NCI-H2029 treated with DMSO at 0.1 percent for 48 hours (cell line): ENCODE results near the gene FOXO1.

Experiments
- DNase-seq: peaks from one replicate; lab custom pipeline; 2025; lab: John Stamatoyannopoulos, UW

The FOXO1 gene

GRCh38 chr13:40540328-40541044 is 126.0 kb downstream of the FOXO1 start:
- DNase-seq, result no peak

GRCh38 chr13:40539576-40540327 is 126.7 kb downstream of the FOXO1 start:
- no peak for DNase-seq

GRCh38 chr13:40537146-40537895 is 129.1 kb downstream of the FOXO1 start:
- DNase-seq, result no peak

- peak; percentile 7 for DNase-seq
Measured at GRCh38 chr13:40536443-40537113, 129.9 kb downstream of the FOXO1 start.

- no peak for DNase-seq
Measured at GRCh38 chr13:40535345-40535836, 131.1 kb downstream of the FOXO1 start.

DNA sequence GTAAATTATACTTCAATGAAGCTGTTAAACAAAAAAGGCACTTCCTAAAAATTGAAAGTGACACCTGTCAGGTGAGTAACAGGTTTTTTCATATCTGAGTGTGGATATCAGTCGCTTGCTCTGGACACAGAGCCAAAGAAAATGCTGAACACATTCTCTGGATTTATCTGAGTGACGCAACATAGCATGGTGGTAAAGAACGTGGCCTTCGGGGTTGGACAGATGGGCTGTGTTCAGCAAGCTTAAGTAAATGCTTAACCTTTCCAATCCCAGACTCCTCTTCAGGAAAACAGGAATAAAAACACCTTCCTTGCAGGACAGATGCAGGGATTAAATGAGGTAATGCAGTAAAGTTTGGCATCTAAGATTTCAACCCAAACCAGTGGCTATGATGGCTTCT is 132.0 kb downstream of the FOXO1 start:
- DNase-seq, result no peak

DNA sequence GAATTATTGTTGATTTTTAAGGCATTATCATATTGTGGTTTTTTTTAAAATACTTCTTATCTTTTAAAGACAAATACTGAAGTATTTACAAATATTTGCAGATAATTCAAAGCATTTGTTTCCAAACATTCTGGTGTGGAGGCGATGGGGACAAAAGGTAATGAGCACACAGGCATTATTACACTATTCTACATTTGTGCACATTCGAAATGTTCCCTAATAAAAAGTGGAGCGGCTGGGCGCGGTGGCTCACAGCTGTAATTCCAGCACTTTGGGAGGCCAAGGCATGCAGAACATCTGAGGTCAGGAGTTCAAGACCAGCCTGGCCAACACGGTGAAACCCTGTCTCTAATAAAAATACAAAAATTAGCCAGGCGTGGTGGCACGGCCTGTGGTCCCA is 133.4 kb downstream of the FOXO1 start:
- DNase-seq, result no peak

DNA sequence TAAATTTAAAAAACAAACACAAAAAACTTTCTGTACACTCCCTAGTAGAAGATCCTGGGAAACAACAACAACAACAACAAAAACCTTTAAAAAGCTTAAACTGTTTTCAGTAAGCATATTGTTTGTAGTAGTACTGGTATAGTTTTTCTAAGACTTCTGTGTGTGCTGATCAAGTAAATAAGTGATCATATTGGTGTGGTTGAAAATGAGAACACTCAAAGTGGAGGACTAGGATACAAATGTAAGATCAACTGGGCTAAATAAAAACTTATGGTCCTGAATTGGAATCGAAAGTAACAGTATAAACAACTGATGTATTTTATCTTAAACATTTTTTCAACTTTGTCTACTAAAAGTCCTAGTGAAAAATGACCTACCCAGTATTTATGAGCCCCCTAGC is 135.5 kb downstream of the FOXO1 start:
- no peak for DNase-seq

DNA sequence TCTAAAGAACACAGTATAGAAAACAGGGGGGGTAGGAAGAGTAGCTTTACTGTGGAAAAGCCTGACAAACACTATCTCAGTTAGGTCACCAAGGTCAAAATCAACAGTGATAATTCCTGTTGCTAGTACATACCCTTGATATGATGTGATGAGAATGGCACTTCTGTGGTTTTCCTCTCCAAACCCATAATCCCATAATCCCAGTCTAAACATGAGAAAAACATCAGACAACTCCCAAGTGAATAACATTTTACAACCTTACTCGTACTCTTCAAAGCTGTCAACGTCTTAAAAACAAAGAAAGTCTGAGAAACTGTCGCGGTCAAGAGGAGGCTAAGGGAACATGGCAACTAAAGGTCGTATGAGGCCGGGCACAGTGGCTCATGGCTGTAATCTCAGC is 137.6 kb downstream of the FOXO1 start:
- DNase-seq, result no peak

GRCh38 chr13:40527914-40528313 is 138.5 kb downstream of the FOXO1 start:
- DNase-seq, result no peak

DNA sequence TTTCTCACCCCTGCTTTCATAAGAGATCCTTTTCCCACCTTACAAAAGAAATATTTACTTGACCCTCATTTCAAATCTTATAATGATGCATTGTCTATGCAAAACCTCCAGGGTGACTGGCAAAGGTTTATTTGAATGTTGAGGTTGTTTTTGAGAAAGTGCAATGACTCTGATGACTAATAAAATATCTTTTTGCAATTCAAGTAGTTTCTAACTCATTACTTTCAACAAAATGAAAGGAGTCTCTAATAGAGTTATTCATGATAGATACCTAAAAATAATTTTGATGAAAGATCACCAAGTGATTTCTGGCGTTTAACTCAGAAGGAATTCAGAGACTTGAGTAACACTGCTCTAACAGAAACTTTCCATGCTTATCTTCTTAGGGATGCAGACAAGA is 144.2 kb downstream of the FOXO1 start:
- no peak for DNase-seq

DNA sequence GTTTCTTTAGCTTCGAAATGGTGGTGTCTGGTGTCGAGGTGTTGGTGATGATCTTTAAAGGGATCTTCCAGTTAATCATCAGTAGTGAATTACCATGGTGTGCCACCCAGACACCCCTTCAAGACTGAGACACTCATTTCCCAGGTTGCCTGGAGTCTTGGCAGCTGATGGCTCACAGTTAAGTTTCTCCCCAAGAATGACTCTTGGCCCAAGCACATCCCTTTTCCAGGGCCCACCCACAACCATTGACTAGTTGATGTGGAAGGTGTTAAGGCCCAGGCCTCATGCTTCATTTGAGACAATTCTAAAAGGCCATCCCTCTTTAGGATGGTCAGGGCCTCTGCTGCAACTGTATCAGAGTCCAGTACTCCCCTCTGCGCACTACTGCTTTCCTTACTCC is 145.5 kb downstream of the FOXO1 start:
- DNase-seq, result no peak

GRCh38 chr13:40519637-40520036 is 146.8 kb downstream of the FOXO1 start:
- no peak for DNase-seq

DNA sequence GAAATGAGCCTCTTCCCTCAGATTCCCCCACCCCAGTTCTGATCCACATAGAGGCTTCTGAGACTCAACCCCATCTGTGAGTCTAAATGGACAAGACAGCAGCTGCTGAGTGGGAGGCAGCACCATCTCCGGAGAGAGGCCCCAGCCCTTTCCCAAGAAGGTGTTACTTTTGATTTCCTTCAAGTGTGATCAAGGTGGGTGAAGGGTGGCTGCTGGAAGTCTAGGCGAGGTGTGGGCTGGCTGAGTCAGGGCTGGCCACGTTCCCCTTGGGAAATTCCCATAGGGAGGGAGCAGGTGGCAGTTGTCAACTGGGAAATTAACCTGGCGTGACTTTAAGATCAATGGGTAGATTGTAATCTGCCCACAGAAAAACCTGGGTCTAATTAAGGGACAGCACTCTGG is 148.0 kb downstream of the FOXO1 start:
- DNase-seq, result no peak

GRCh38 chr13:40517486-40518480 is 148.7 kb downstream of the FOXO1 start:
- DNase-seq, result no peak

DNA sequence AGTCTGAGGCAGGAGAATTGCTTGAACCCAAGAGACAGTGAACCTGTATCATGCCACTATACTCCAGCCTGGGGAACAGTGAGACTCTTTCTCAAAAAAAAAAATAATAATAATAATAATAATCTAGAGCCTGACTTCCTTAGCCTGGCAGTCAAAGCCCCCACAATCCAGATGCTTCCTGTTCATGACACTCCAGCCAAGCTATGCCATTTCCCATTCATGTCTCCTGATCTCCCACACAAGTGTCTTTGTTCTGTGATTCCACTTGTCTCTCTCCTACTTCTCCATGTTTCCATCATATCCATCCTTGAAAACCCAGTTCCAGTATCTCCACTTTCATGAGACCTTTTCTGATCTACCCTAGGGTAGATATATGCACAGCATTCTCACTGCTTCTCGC is 150.7 kb downstream of the FOXO1 start:
- no peak for DNase-seq

- DNase-seq, result no peak
Measured at GRCh38 chr13:40514802-40515201, 151.6 kb downstream of the FOXO1 start.

DNA sequence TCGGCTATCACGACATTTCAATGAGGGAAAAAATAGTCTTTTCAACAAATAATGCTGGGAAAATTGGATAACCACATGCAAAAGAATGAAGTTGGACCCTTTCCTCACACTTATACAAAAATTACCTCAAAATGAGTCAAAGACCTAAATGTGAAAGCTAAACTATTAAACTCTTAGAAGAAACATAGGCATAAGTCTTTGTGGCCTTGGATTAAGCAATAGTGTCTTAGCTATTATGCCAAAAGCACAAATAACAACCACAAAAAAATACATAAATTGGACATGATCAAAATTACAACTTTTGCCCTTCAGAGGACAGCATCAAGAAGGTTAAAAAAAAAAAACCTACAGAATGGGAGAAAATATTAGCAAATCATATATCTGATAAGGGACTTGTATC is 156.6 kb downstream of the FOXO1 start:
- DNase-seq, result no peak

DNA sequence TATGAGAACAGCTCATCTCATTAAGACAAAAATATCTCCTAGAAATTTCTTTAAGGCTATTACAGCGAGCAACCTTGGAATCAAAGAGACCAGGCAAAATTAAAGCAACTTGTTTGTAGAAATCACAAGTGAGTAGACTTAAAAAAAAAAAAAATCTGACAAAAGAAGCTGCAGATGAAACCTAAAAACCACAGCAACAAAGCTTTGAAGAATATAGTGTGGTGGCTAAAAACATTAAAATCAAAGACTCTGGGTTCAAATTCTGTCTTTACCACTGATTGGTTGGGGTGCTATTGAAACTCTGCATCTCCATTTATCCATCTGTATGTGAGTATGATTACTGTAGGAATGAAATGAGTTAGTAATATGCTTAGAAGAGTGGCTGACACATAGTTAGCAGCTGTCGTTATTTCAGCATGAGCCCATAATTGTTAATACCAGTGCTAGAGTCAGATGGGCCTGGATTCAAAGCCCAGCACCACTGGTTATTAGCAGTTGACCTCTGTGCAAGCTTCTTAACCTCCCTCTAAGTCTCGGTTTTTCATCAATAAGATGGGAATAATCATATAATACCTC is 157.6 kb downstream of the FOXO1 start:
- DNase-seq, result no peak

- DNase-seq, result no peak
Measured at GRCh38 chr13:40508127-40508526, 158.3 kb downstream of the FOXO1 start.
